Stimulated activated CD8-positive, alpha-beta memory T cell treated with anti-CD3 and anti-CD28 coated beads, Interleukin-4, amount 100 ng/mL, for 24 hours (primary cell): ENCODE data around the gene NOS1.
"Not testable (repeated sequence)": the region's sequence is repeated elsewhere in the genome, so short reads cannot be mapped to it uniquely, and the experiment has no call there.

ENCODE experiments used
- DNase-seq: peaks from one replicate; pipeline ENCODE4 v3.0.0-alpha.2; 2020; ENCODE audit warnings: low read depth

Gene NOS1

DNA sequence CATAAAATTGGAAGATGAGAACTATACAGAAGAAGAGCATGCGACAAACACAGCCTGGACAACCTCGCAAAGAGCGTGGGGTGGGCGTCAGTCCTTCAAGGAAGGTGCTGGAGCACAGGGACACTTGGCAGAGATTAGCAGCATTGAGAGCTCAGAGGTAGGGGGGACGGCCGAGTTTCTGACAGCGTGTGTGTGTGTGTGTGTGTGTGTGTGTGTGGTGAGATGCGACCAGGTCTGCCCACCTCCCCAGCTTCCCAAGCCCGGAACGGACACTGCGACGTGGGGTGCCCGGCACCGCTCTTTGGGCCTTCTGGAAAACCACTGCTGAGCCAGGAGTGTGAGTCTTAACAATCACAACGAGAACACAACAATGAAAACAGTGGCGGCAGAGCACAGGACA is 153.2 kb downstream of the NOS1 start:
- no peak for DNase-seq

DNA sequence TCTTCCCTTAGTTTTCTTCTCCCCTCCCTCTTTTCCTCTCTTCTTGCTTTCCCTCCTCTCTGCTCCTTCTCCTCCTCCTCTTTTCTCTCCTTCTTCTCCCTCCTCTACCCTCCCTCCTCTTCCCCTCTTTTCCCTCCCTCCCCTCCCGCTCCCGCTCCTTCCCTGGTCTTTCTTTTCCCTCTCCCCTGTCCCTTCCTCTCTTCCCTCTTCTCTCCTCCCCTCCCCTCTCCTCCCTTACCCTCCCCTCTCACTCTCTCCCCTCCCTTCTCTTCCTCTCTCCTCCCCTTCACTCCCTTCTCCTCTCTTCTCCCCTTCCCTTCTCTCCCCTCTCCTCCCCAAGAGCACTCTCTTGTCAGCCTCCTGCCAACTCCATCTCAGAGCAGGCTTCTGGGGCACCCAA is 153.8 kb downstream of the NOS1 start:
- DNase-seq: no peak

DNA sequence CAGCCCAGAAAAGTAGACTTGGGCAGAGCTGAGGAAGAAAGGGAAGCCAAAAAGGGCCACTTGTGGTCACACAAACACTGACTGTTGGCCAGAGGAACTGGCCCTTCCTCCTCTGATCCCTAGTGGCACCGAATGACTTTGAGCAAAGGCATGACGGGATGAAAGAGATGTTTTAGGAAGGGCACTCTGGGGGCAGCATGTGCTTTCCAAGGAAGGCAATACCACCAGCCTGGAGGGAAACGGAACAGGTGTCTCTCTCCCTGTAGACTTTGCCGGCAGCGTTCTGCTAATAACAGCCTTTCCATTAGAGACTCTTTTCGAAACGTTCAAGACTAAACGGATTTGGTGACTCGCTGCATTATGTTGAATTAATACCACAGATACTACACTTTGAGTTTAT is 158.9 kb downstream of the NOS1 start:
- no peak for DNase-seq

DNA sequence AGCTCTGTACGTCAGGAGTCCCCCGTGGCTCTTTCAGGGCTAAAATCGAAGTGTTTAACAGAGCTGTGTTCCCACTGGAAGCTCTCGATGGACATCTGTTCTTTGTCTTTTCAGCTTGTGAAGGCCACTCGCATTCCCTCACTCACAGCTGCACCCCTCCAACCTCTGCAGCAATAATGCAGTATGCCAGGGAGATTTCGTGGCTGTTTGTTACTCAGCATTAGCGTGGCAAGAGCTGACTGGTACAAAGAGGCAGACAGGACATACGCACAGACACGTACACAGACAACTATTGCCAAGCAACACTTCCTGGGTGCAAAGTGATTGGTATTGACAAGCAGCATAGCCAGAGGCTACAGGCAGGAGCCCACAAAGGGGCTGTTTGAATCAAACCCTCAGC is 159.4 kb downstream of the NOS1 start:
- DNase-seq: no peak

DNA sequence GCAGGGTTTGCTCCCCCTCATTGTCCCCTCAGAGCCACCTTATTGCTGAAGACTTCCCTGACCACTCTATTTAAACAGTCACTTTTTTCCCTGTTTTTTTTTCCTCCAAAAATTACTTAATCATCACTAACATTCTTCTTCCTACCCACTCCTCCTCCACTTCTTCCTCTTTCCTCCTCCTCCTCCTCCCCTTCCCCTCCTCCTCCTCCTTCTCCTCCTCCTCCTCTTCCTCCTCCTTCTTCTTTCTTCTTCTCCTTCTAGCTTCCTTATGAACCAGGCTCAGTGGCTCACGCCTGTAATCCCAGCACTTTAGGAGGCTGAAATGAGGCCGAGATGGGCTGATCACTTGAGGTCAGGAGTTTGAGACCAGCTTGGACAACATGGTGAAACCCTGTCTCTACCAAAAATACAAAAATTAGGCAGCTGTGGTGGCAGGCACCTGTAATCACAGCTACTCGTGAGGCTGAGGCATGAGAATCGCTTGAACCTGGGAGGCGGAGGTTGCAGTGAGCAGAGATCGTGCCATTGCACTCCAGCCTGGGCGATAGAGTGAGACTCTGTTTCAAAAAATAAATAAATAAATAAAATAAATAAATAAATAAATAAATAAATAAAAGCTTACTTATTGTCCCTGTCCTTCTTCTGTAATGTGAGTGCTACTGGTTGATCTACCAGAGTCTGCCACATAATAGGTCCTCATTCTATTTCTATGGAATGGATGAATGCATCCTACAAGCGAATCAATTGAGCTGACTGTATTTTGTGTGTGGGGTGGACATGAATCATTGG is 161.3 kb downstream of the NOS1 start:
- DNase-seq: not testable (repeated sequence)

DNA sequence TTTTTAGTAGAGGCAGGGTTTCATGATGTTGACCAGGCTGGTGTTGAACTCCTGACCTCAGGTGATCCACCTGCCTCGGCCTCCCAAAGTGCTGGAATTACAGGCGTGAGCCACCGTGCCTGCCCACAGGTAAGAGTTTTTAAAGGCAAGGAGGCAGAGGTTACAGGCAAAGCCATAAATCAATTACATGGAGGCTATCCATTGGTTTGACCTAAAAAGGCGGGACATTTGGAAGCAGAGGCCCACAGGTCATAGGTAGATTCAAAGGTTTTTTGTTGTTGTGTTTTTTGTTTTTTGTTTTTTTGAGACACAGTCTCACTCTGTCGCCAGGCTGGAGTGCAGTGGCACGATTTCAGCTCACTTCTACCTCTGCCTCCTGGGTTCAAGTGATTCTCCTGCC is 165.1 kb downstream of the NOS1 start:
- not testable (repeated sequence) for DNase-seq

DNA sequence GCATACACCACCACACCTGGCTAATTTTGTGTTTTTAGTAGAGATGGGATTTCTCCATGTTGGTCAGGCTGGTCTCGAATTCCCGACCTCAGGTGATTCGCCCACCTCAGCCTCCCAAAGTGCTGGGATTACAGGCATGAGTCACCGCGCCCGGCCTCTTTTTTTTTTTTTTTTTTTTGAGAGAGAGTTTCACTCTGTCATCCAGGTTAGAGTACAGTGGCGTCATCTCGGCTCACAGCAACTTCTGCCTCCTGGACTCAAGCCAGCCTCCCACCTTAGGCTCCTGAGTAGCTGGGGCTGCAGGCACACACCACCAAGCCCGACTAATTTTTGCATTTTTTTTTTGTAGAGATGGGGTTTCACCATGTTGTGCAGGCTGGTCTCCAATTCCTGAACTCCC is 166.4 kb downstream of the NOS1 start:
- DNase-seq: not testable (repeated sequence)

DNA sequence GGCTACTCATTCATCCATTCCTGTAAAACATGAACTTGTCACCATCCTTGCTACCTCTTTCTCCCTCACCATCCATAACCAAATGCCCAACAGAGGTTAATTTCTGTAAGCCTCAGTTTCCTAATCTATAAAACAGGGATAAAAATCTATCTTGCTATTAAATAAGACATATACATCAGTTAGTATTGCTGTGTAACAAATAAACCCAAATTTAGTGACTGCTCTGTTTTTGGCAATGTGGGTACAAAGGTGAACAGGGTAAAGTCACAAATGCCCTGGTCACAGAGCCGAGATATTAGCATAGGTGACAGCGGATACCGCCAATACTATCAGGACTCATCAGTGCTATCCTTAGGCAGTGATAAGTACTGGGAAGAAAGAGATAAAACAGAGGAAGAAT is 167.5 kb downstream of the NOS1 start:
- no peak for DNase-seq

DNA sequence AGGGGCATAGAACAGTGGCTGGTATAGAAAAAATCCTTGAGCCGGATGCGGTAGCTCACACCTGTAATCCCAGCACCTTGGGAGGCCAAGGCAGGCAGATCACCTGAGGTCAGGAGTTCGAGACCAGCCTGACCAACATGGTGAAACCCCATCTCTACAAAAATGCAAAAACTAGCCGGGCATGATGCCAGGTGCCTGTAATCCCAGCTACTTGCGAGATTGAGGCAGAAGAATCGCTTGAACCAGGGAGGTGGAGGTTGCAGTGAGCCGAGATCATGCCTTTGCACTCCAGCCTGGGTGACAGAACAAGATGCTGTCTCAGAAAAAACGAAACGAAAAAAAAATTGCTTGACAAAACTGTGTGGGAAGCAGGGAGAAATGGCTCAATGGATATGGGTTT is 168.8 kb downstream of the NOS1 start:
- DNase-seq: not testable (repeated sequence)

DNA sequence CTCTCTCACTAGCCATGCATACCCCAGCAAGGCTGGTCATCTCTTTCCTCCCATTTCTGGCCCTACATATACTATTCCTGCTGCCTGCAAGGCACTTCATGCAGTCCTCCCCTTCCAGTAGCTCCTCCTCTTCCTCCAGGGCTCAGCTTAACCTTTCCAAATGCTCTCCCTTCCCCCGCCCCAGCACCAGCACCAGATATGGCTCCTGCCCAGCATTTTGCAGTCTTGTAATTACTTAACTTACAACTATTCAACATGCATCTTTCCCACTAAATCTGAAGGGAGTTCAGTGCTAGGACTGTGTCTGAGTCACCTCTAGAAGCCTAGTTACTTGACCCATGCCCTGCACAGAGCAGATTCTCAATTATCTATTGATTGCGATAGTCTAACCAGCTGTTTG is 169.4 kb downstream of the NOS1 start:
- DNase-seq: no peak

DNA sequence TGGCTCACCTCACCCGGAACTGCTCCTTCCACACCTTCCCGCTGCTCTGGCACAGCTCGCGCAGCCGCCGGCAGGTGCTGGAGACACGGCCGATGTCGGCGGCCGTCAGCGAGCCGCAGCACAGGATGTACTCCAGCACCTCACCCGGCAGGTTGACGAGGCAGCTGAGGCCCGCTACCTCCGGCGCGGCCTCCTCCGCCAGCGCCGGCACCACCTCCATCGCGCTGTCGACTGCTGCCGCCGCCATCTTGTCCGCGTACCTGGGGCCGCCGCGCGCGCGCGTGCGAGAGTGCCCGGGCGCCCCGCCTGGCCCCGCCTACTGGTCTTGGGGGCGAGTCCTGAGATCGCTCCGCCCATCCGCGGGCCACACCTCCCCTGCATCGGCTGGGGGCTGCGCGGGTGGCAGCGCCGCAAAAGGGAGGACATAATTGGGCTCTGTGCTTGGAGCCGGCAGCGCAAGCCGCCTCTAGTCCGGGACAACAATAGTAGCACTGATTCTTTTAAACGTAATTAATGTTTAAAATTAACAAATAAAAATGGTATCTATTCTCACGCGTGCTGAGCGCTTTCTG is 171.1 kb downstream of the NOS1 start, which contains the start of gene FBXO21:
Gene FBXO21, minus strand, starts transcription at position 261 of the 572 bp plus-strand sequence. Its CDS starts 14 bp downstream, at position 247.
- DNase-seq: peak; percentile 89

DNA sequence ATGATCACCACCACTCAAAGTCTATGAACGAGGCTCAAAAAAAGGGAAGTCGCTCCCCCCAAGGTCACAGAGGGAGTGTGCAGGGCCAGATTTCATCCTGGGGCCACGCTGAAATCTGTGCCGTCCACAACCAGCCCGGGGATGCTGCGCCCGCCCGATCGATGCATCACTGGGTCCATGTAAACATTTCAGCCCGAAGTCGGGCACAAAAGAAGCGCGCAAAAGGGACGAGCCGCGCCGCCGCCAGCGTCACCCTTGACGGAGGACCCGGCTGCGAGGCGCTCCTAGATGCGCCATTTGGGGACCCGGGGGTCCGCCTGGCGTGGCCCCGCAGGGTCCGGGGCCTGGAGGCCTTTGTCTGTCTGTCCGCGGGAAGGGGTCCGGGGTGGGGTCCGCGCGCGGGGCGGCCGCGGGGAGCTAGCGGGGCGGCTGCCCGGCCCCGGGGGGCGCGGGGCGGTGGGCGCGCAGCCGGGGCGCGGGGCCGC is 171.7 kb downstream of the NOS1 start:
- peak; percentile 3 for DNase-seq

DNA sequence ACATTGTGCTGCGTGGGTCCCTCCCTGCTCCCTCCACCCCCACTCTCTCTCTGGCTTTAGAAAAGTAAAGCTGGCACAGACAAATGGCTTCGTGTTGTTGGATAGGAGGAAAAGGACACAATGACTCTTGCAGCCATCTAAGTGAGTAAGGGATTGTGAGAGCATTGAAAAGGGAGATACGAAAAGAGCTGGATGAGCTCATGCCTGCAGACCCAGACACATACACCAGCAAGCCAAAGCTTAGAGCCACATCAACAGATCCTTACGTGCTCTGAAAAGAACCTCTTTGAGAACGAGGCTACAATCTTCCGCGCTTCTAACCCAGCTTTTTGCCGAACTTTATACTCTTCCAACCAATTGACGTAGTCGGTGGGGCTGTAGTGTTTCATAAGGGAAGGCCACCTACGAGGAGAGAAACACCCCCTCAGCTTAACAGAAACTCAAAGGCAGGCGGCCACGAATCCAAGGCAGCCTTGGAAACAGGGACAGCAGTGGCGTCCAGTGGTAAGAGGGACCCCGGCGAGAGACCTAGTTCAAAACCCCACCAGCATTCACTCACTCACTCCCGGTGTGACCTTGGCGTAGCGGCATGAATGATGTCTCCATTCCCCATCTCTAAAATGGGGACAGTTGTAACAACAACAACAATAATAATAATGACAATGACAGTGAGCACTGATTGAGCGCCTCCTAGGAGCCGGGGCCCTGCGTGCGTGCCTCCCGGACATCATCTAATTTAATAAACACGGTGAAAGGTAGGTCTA is 172.3 kb downstream of the NOS1 start:
- no peak for DNase-seq

DNA sequence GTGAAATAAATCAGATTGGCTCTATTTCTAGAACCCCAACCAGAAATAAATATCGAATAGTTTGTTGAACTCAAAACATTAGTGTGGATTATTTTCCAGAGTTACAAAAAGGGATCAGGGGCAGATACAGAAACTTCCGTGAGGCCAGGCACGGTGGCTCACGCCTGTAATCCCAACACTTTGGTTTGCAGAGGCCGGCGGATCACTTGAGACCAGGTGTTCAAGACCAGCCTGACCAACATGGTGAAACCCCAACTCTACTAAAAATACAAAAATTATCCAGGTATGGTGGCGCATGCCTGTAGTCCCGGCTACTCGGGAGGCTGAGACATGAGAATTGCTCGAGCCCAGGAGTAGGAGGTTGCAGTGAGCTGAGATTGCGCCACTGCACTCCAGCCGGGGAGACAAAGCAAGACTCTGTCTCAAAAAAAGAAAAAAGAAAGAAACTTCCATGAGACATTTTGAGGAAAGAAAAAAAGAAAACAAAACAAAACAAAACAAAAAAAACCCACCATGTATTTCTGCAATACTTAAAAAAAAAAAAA is 173.2 kb downstream of the NOS1 start:
- no peak for DNase-seq

DNA sequence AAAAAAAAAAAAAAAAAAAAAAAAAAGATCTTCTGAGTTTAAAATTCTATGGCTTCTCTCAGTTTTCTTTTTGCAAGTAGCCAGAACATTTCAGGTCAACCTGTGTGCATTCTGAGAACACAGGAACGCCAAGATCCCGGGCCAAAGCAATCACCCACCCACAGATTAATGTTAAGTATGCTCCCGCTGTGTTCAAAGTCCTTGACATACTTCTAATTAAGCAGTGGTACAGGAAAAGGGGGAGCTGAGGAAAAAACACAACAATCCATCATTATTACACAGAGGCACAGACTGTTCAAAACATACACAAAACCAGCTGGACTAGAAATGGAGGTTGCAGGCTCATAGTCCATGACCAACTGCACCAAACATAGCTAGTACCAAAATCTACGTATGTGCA is 174.0 kb downstream of the NOS1 start:
- DNase-seq: no peak

DNA sequence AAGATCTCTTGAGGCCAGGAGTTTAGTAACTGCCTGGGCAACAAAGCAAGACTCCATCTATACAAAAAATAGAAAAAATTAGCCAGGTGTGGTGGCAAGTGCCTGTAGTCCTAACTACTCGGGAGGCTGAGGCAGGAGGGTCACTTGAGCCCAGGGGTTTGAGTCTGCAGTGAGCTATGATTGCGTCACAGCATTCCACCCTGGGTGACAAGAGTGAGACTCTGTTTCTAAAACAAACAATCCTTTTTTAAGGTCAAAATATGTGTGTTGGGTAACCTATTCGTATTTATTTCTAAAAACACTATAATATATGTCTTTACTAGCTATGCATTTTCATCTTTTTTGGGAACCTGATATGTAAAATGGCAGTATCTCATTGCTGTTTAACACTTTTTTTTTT is 178.6 kb downstream of the NOS1 start:
- DNase-seq: no peak

DNA sequence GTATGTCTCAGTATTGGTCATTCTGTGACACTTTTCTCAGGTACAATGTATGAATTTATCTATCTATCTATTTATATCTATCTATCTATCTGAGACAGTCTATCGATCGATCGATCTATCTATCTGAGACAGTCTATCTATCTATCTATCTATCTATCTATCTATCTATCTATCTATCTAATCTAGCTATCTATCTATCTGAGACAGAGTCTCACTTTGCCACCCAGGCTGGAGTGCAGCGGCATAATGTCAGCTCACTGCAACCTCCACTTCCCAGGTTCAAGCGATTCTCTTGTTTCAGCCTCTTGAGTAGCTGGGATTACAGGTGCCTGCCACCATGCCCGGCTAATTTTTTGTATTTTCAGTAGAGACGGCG is 180.0 kb downstream of the NOS1 start:
- DNase-seq: not testable (repeated sequence)

DNA sequence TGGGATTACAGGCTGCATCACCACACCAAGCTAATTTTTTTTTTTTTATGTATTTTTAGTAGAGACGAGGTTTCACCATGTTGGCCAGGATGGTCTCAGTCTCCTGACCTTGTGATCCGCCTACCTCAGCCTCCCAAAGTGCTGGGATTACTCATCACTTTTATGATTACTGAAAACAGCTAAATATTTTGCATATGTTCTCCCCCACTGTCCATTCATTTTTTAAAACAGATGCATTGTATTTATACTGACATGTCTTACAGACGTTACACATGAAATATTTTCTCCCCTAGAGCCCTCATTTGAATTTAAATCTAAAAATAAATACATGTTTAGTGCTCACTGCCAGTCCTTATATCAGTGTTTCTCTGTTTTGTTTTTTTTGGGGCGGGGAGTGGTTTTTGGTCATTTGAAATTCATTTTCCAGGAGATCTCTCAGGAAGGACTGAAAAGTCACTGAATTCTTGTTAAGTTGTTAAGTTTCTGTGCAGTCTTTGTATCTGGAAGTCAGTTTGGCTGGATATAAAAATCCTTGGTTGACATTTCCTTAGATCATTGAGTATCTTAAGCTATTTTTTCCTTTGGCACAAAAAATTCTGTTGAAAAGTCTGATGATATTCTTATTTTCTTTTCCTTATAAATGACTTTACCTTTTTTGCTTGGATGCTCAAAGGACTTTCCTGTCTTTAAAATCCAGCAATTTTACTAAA is 180.5 kb downstream of the NOS1 start:
- no peak for DNase-seq

DNA sequence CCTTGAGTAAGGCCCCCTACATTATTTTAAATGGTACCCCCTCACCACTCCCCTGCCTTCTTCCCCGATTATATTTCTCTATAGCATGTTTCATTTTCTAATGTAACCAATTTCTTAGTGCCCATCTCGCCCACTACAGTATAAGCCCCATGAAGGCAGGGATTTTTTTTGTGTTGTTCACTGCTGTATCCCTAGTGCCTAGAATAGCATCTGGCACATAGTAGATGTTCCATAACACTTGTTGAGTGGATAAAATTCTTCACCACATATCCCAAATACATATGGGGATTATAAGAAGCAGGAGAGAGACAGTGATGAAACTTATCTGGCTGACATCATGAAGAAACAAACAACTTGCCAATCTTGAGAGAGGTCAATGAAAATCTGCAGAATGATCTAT is 182.7 kb downstream of the NOS1 start:
- no peak for DNase-seq

DNA sequence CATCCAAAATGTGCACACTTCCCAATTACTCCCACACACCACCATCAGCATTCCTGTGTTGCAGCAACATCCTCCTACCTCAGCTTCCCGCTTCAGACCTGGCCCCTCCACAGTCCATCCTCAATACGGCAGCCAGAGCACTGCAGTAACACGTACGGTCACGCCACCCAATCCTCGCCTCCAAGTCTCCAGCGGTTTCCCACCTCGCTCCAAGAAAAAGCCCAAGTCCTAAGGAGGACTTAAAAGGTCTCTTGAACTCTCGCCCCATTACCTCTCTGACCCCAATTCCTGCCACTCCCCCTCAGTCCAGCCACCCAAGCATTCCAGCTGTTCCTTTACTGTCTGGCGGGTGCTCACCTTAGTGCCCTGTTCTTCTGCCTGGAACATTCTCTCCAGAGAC is 183.1 kb downstream of the NOS1 start:
- DNase-seq: no peak

DNA sequence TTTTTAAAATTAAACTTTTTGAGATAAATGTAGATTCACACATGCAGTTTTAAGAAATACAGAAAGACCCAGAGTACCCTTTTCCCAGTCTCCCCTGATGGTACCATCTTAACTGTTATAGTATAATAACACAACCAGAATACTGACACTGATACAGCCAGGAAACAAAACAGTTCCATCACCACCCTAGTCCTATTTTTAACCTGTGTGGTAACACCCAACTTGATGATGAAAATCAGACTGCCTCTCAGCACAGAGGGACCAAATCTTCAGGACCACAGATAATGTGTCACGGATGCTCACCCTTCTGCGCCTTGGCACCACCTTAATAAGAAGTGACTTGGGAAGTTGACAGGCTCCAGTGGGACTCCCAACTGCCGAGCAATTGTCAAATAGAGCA is 189.3 kb downstream of the NOS1 start:
- DNase-seq: no peak
